Activated gamma-delta T cell treated with anti-CD3 and anti-CD28 coated beads, Interleukin-2, amount 50 U/mL, for 16 hours (primary cell): Measurements from ENCODE around the gene TRIM22.
"Not testable (repeated sequence)": the region's sequence is repeated elsewhere in the genome, so short reads cannot be mapped to it uniquely, and the experiment has no call there.

ENCODE experiments used
- DNase-seq: peaks from one replicate; pipeline ENCODE4 v3.0.0-alpha.2; 2020; ENCODE audit warnings: low read depth

TRIM22 gene

GRCh38 chr11:5691238-5691963 is 1.8 kb downstream of the TRIM22 start:
- not testable (repeated sequence) for DNase-seq

- DNase-seq = no peak
These were observed 2.4 kb downstream of the TRIM22 start for GRCh38 chr11:5691964-5692361.

- no peak for DNase-seq
These were observed 5.1 kb downstream of the TRIM22 start for GRCh38 chr11:5694642-5695041.

GRCh38 chr11:5695580-5695979 is 6.0 kb downstream of the TRIM22 start:
- no peak for DNase-seq

- no peak for DNase-seq
These were observed 6.6 kb downstream of the TRIM22 start for GRCh38 chr11:5696210-5696609.

GRCh38 chr11:5698281-5698680 is 8.7 kb downstream of the TRIM22 start:
- no peak for DNase-seq

GRCh38 chr11:5700421-5701054 is 10.9 kb downstream of the TRIM22 start:
- no peak for DNase-seq

GRCh38 chr11:5701055-5701577 is 11.5 kb downstream of the TRIM22 start:
- no peak for DNase-seq

- no peak for DNase-seq
These were observed 14.3 kb downstream of the TRIM22 start for GRCh38 chr11:5703741-5704536.

GRCh38 chr11:5705688-5706087 is 16.1 kb downstream of the TRIM22 start:
- DNase-seq = no peak

GRCh38 chr11:5712507-5712906 is 22.9 kb downstream of the TRIM22 start:
- no peak for DNase-seq

GRCh38 chr11:5713695-5714094 is 24.1 kb downstream of the TRIM22 start:
- no peak for DNase-seq

- DNase-seq = not testable (repeated sequence)
These were observed 26.9 kb downstream of the TRIM22 start for GRCh38 chr11:5716518-5716917.

- no peak for DNase-seq
These were observed 30.3 kb downstream of the TRIM22 start for GRCh38 chr11:5719703-5720495.

GRCh38 chr11:5722622-5723021 is 33.0 kb downstream of the TRIM22 start:
- DNase-seq = no peak

- no peak for DNase-seq
These were observed 36.8 kb downstream of the TRIM22 start for GRCh38 chr11:5726351-5726750.

GRCh38 chr11:5727691-5728090 is 38.1 kb downstream of the TRIM22 start:
- DNase-seq = no peak

- DNase-seq = no peak
These were observed 46.8 kb downstream of the TRIM22 start, which contains the start of gene OR56B1 for GRCh38 chr11:5736396-5736795. TSS of gene OR56B1 (plus strand) at chr11:5736448. CDS start at chr11:5736517, 69 bp downstream.

GRCh38 chr11:5737091-5737490 is 47.5 kb downstream of the TRIM22 start:
- no peak for DNase-seq

- DNase-seq = no peak
These were observed 48.2 kb downstream of the TRIM22 start for GRCh38 chr11:5737670-5738392.

- DNase-seq = no peak
These were observed 48.8 kb downstream of the TRIM22 start for GRCh38 chr11:5738431-5738830.
